ENCODE results near the gene FSD1.

The FSD1 gene

GRCh38 chr19:4319067-4319718 is 14.8 kb downstream of the FSD1 start:
- TF ChIP-seq CTCF (IDR thresholded peaks at IDR 0.05; ENCODE audit: control insufficient read depth, extremely low read depth, insufficient read depth), result no peak
- no peak for DNase-seq (ENCODE audit: low read depth)
- no peak overlapping the region for H3K4me3 ChIP-seq (ENCODE audit: low read depth, low read length)

- H3K4me3 ChIP-seq (ENCODE audit: low read depth, low read length), result no peak overlapping the region
- no peak for DNase-seq (ENCODE audit: low read depth)
- TF ChIP-seq CTCF (IDR thresholded peaks at IDR 0.05; ENCODE audit: control insufficient read depth, extremely low read depth, insufficient read depth), result no peak
These were observed 16.0 kb downstream of the FSD1 start for GRCh38 chr19:4320419-4320818.

- no peak overlapping the region for H3K4me3 ChIP-seq (ENCODE audit: low read depth, low read length)
- no peak for DNase-seq (ENCODE audit: low read depth)
- no peak for TF ChIP-seq CTCF (IDR thresholded peaks at IDR 0.05; ENCODE audit: control insufficient read depth, extremely low read depth, insufficient read depth)
These were observed 18.7 kb downstream of the FSD1 start for GRCh38 chr19:4322942-4323665.

- H3K4me3 ChIP-seq (ENCODE audit: low read depth, low read length), result no peak overlapping the region
- TF ChIP-seq CTCF (IDR thresholded peaks at IDR 0.05; ENCODE audit: control insufficient read depth, extremely low read depth, insufficient read depth), result no peak
- DNase-seq (ENCODE audit: low read depth), result no peak
These were observed 19.3 kb downstream of the FSD1 start for GRCh38 chr19:4323692-4324091.

GRCh38 chr19:4324228-4324627 is 19.8 kb downstream of the FSD1 start:
- no peak for TF ChIP-seq CTCF (IDR thresholded peaks at IDR 0.05; ENCODE audit: control insufficient read depth, extremely low read depth, insufficient read depth)
- DNase-seq (ENCODE audit: low read depth), result no peak
- H3K4me3 ChIP-seq (ENCODE audit: low read depth, low read length), result no peak overlapping the region

GRCh38 chr19:4326215-4326836 is 21.9 kb downstream of the FSD1 start:
- TF ChIP-seq CTCF (IDR thresholded peaks at IDR 0.05; ENCODE audit: control insufficient read depth, extremely low read depth, insufficient read depth), result no peak
- H3K4me3 ChIP-seq (ENCODE audit: low read depth, low read length), result no peak overlapping the region
- DNase-seq (ENCODE audit: low read depth), result no peak

Data from LNCaP clone FGC (cell line).